C1 segment of cervical spinal cord (tissue), 14 donors: ENCODE measurements around the gene NOL12.
"Not testable (repeated sequence)": the region's sequence is repeated elsewhere in the genome, so short reads cannot be mapped to it uniquely, and the experiment has no call there.

Source experiments
- DNase-seq, 14 donors: peaks; one replicate each; lab custom pipeline; 2025; lab: John Stamatoyannopoulos, UW

NOL12 gene, protein sequence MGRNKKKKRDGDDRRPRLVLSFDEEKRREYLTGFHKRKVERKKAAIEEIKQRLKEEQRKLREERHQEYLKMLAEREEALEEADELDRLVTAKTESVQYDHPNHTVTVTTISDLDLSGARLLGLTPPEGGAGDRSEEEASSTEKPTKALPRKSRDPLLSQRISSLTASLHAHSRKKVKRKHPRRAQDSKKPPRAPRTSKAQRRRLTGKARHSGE

DNA sequence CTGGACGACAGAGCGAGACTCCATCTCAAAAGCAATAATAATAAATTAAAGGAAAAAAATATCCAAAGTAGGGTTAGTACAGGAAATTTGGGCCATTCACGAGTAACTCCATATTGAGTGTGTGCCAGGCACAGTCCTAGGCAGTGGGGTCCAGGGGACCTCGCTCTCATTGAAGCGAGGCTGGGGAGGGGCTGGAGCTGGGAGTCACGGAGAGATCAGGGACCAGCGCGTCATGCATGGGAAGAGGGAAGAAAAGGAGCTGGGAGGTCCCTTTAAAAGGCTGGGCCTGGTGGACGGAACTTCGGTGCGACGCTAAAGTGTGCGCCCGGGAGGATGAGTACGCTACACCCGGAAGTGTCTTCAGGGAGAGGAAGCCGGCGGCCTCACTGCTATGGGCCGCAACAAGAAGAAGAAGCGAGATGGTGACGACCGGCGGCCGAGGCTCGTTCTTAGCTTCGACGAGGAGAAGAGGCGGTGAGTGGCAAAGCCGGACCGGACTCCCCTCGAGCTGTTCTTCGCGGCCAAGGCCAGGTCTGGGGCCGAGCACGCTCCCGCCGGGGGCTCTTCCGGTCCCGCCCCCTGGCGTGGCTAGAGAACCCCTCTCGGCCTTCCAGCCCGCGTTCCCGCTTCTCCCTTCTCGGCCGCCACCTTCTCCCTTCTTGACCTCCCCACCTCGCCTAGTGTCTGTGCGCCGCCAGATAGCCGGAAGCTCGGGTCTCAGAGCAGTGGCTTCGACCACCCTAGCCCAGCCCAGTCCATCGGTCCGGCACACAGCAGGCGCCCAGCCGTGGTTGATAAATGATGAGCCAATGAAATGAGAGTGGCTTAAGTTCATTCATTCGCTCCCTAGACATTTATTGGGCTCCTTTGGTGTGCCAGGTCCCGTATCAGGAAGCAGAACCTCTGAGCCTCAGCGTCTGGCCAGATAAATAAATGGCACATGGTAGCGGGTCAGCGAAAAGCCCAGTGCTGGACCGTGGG lies at the start of gene NOL12:
Gene NOL12 (plus strand): TSS at position 342 of the 981 bp plus-strand sequence. CDS start 50 bp downstream, at position 392.
- peak in 13 of 14 donors; percentile 36 to 86 (median 76) for DNase-seq

DNA sequence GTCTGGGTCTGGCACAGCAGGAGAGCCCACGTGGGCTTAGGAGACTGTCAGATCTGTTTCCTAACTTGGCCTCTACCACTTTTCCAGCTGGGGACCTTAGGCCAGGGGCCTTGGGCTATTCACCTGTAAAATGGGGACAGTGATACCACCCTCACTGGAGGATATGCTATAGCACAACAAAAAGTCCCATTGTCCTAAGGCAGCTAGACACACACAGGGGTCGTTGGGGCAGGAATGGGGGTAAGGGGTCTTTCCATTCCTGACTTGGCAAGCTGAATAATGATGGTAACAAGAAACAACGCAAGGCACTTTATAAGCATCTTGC lies 49.2 kb upstream of the NOL12 start:
- DNase-seq = no peak

GRCh38 chr22:37638391-37639069 lies 47.6 kb upstream of the NOL12 start:
- no peak for DNase-seq

GRCh38 chr22:37639070-37639760 lies 46.9 kb upstream of the NOL12 start, which contains the start of gene SH3BP1:
Gene SH3BP1, plus strand, starts transcription at chr22:37639669. Its CDS starts 119 bp downstream, at chr22:37639788.
- peak in 1 of 14 donors; percentile 43 for DNase-seq

DNA sequence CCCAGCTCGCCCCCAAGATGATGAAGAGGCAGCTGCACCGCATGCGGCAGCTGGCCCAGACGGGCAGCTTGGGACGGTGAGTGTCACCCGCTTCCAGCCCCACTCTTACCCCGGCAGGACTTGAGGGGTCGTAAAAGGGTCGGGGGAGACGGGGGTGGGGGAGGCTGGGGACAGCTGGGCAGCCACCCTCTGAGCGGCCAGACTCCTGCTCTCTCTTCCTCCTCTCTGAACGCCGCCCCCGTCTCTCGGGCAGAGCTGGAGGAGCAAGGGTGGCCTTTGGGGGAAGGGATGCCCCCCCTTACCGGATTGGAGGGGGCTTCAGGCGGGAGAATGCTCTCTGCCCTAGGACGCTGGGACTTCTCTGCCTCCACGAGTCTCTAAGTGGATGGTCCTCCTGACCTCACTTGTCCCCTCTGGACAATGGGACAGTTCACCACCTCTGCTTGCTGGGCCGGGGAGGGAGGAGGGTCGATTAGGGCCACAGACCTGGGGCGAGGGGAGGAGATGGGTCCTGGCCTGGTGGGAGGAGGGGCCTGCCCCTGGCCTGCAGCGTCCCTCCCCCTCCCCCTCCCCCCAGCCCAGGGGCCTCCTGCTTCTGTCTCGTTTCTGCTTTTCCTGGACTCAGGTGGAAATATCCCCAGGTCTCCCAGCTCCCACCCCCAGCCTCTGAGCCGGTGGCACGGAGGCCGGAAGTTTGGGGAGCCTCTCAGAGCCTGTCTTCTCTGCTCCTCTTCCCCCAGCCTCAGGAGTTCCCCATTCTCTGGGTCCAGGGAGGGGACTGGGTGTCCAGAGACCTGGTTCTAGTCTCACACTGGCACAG lies 46.2 kb upstream of the NOL12 start:
- DNase-seq = peak in 2 of 14 donors; percentile 22 to 27

DNA sequence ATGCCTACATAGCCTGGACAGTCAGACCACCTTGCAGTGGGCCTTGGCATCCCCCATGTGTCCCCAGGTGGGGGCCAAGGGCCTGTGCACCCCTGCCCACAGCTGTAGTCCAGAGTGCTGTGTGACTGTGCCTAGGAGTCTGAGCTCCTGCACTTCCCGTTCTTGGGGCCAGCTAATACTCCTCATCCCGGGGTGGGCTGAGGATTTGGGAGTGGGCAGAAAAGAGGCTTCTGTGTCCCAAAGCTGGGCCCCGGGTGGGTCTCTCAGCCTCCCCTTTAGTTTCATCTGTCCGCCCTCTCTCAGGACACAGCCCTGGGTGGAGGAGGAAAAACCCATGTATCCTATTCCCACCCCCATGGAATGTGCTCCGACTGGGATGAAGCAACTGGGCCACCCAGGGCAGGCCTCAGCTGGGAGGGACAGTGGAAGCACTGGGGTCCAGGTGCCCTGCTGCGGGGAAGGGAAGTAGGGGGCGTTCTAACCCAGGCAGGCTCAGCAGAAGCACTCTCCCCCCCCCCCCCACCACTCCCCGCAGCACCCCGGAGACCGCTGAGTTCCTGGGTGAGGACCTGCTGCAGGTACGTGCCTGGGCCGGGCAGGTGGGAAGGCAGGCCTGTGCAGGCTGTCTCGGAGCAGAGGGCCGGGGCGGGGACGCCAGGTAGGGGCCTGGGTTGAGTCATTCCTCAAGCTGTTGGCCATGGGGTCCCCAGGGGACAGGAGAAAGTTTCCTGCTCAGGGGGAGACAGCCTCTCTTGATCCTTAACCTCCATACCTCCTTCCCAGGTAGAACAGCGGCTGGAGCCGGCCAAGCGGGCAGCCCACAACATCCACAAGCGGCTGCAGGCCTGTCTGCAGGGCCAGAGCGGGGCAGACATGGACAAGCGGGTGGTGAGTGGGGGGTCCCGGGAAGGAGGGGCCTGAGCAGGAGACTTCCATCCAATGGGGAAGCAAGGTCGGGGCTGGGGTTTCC lies 45.3 kb upstream of the NOL12 start:
- peak in 1 of 14 donors; percentile 5 for DNase-seq

DNA sequence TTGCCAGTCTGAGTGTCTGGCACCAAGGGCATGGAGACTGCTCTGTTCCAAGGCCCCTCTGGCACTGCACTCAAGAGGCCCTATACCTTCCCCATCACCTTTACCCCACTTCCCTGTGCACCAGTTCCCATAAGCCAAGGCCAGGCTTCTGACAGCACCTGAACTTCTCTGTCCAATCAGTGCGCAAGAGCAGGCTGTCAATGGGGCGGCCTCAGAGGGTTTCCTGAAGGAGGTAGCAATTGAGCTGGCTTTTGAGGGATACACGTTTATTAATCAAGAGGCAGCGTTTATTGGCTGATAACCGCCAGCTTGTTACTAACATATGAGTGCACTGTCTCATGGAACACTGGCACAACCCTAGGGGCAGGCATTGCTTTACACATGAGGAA lies 44.6 kb upstream of the NOL12 start:
- no peak for DNase-seq

- peak in 12 of 14 donors; percentile 27 to 83 (median 62) for DNase-seq
Observed at GRCh38 chr22:37643225-37643847, 42.8 kb upstream of the NOL12 start.

GRCh38 chr22:37647317-37647716 lies 38.8 kb upstream of the NOL12 start:
- no peak for DNase-seq

DNA sequence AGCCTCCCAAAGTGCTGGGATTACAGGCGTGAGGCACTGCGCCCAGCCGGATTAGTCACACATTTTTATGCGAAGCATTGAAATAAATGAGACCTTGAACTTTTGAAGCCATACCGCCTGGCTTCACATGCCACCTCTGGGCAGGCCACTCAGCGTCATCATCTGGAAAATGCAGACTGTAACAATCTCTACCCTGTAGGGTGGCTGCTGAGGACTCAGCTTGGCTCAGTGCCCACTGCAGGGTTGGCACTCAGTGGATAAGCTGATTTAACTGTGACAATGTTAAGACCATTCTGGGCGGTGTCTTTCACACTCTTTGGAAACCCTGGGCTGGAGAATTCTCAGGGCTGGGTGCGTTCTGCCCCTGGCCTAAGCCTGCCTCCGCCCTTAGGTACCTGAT lies 38.2 kb upstream of the NOL12 start:
- DNase-seq = no peak

- no peak for DNase-seq
Observed at GRCh38 chr22:37650463-37651136, 35.5 kb upstream of the NOL12 start.

- no peak for DNase-seq
Observed at GRCh38 chr22:37654563-37655251, 31.4 kb upstream of the NOL12 start.

GRCh38 chr22:37655252-37655563 lies 30.9 kb upstream of the NOL12 start:
- DNase-seq = no peak

DNA sequence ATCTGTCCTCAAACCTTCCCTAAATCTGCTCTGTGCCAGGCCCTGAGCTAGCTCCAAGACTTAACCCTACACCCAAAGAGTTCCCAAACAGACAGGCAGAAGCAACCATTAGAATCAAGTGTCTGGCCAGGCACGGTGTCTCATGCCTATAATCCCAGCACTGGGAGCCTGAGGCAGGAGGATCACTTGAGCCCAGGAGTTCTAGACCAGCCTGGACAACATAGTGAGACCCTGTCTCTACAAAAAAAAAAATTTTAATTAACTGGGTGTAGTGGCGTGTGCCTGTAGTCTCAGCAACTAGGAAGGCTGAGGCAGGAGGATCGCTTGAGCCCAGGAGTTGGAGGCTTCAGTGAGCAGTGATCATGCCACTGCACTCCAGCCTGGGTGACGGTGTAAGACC lies 29.6 kb upstream of the NOL12 start:
- DNase-seq = not testable (repeated sequence)

DNA sequence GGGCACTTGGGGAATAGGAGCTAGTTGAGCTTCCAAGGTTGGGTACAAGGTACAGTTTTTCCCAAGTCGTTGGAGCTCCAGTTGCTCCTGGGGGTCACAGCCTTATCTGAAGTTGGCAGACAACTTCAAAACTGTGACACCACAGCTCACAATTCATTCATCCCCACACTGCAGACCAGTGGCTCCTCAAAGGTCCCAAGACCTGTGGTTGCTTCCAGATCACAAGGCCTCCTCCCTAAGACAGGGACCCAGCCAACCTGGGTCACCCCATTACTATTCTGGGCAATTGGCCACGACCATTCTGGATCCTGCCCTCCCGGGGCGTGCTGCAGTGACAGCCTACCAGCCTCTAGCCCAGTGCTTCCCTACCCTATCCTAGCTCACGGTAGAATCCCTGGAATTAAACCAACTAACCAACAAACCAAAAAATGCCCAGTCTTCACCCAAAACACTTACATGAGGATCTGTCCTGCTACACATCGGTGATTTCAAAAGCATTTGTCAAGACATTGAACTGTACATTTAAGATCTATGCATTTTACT lies 28.5 kb upstream of the NOL12 start:
- peak in 1 of 14 donors; percentile 43 for DNase-seq

DNA sequence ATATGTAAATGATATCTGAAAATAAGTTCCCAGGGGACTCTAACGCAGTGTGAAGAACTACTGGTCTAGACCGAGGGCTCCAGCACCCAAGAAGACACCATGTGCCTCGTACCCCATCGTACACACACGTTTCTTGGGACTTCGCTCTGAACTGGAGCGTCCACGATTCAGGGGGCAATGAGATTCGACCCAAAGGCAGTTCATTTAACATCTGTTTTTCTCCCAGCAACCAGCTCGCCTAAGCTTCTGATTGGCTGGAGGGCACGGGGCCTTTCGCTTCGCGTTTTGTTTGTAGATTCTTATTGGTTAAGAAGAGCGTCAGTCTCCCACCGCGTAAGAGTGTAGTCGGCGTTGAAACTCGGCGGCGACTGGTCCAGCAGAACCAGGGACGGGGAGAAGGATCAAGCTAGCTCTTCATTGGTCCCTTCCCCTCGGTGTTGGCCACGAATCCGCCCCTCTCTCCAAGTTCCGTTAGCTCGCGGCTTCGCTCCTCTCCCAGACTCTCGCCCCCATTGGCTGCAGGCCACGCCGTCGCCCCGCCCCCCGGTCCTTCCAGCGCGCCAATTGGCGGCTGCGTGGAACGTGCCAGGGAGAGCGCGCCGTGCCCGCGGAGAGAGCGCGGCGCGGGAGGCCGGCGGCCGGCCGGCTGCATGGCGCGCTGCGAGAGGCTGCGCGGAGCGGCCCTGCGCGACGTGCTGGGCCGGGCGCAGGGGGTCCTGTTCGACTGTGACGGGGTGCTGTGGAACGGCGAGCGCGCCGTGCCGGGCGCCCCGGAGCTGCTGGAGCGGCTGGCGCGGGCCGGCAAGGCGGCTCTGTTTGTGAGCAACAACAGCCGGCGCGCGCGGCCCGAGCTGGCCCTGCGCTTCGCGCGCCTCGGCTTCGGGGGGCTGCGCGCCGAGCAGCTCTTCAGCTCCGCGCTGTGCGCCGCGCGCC lies 27.7 kb upstream of the NOL12 start, which contains the start of gene PDXP:
Gene PDXP (plus strand): TSS at position 591 of the 933 bp plus-strand sequence. CDS start 60 bp downstream, at position 651.
- DNase-seq = peak; percentile 88 to 100 (median 96)
